ENCODE data around the gene ARID4B.
"Not testable (repeated sequence)": the region's sequence is repeated elsewhere in the genome, so short reads cannot be mapped to it uniquely, and the experiment has no call there.

The ARID4B gene

GRCh38 chr1:235327559-235328270 is at the start of gene ARID4B:
TSS of gene ARID4B (minus strand) at chr1:235328179. CDS start at chr1:235326919, 1,260 bp downstream.
- no peak for DNase-seq

DNA sequence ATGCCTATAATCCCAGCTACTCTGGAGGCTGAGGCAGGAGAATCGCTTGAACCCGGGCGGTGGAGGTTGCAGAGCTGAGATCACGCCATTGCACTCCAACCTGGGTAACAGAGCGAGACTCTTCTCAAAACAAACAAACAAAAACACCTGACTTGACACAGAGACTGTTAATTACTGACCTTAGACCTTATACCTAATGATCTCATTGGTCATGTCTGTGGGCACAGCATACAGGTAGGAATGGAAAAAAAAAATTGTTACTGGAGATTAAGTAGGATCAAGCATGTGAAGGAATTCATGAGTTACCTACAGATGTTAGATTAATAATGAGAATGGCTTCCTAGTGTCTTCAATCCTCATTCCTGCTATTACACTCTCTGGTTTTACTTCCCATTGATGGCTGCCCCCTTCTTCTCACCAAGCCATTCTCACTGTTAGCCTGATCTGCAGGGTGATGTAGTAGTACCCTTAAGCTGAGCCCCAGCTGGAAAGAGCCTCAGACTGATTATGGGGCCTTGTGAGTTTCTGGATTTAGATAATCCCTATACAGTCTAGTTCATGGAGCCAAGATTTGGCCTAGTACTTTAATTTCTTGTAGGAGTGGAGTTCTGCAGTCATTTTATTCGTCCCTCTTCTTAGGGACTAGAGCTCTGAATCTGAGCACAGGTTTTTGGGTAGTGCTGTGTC is 48.1 kb upstream of the ARID4B start:
- no peak for DNase-seq

DNA sequence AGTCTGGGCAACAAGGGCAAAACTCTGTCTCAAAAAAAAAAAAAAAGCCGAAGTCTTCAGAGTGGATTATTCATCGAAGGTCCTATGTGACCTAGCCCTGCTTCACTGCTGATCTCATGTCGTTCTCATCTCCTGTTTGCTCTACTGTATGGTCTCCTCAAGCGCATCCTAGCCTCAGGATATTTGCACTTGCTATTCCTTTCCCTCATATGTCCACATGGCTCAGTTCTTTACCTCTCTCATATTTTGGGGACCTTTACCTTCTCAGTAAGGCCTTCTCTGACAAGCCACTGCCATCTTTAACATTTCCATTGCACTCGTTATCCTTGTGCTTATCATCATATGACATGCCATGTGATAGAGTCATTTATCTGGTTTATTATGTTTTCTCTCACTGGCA is 41.8 kb upstream of the ARID4B start:
- no peak for DNase-seq

- no peak for DNase-seq
These were observed 40.4 kb upstream of the ARID4B start for GRCh38 chr1:235368428-235368827.

GRCh38 chr1:235367000-235367908 is 39.3 kb upstream of the ARID4B start, which contains the start of gene TBCE:
TSS of gene TBCE (plus strand) at chr1:235367427. CDS start at chr1:235380050, 12,623 bp downstream.
- peak; percentile 99 for DNase-seq

DNA sequence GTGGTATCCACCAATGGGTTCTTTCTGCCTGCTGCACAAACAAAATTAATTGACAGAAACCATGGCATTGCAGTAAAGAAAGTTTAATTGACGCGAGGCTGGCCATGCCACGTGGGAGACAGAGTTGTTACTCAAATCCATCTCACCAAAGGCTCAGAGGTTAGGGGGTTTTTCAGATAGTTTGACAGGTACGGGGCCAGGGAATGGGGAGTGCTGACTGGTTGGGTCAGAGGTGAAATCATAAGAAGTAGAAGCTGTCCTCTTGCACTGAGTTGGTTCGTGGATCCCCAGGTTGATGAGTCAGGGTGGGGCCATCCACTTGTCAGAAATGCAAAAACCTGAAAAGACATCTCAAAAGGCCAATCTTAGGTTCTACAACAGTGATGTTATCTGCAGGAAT is 38.3 kb upstream of the ARID4B start:
- DNase-seq = no peak

DNA sequence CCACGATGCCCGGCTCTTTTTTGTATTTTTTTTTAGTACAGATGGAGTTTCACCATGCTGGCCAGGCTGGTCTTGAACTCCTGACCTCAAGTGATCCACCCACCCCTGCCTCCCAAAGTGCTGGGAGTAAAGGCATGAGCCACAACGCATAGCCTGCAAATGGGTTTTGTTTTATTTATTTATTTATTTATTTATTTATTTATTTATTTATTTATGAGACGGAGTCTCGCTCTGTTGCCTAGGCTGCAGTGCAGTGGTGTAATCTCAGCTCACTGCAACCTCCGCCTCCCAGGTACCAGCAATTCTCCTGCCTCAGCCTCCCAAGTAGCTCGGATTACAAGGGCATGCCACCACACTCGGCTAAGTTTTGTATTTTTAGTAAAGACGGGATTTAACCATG is 36.2 kb upstream of the ARID4B start:
- not testable (repeated sequence) for DNase-seq

GRCh38 chr1:235358899-235359298 is 30.9 kb upstream of the ARID4B start:
- no peak for DNase-seq

GRCh38 chr1:235357485-235358373 is 29.8 kb upstream of the ARID4B start:
- no peak for DNase-seq

DNA sequence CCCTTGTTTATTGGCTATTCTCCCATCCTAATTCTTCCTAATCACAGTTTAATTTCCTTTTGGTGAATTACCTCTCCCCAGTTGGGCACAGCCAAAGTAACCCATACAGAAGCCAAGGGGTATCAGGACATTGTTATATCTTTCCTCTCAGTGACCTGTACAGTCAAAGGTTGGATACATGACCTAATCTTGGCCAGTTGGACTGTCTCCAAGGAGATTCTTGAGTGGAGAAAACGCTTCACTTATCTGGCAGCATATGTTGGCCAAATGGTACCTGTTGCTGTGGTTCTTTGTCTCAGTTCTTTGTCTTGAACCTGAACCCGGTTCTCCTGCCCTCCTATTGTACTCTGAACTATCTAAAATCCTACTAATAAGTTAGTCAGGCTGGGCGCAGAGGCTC is 23.9 kb upstream of the ARID4B start:
- DNase-seq = no peak

GRCh38 chr1:235351441-235351840 is 23.5 kb upstream of the ARID4B start:
- no peak for DNase-seq

GRCh38 chr1:235343726-235344125 is 15.7 kb upstream of the ARID4B start:
- DNase-seq = no peak

DNA sequence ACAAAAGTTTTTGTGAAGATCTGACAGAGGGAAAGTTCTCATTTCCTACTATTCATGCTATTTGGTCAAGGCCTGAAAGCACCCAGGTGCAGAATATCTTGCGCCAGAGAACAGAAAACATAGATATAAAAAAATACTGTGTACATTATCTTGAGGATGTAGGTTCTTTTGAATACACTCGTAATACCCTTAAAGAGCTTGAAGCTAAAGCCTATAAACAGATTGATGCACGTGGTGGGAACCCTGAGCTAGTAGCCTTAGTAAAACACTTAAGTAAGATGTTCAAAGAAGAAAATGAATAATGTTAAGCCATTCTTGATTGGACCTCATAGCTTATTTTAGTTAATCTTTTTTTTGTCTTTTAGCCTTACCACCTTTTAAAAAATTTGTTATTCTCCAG is 14.5 kb upstream of the ARID4B start:
- DNase-seq = no peak

GRCh38 chr1:235342039-235342438 is 14.1 kb upstream of the ARID4B start:
- DNase-seq = no peak

DNA sequence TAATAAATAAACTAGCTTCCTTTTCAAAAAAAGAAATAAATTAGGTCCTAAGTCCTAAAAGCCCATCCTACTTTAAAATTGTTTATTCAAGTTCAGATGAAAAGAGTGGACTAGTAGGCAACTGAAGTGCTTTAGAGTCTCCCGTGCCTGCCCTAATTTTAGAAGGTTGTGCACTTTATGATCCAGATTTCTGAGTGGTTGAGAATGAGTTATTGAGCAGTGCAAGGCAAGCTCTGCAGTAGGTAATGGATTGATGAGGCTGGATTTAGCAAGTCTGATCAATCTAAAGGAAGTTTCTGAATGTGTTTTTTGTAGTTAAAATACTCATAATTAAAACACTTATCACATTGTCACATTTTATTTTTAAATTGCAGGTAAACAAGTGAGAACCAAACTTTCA is 13.4 kb upstream of the ARID4B start:
- no peak for DNase-seq

DNA sequence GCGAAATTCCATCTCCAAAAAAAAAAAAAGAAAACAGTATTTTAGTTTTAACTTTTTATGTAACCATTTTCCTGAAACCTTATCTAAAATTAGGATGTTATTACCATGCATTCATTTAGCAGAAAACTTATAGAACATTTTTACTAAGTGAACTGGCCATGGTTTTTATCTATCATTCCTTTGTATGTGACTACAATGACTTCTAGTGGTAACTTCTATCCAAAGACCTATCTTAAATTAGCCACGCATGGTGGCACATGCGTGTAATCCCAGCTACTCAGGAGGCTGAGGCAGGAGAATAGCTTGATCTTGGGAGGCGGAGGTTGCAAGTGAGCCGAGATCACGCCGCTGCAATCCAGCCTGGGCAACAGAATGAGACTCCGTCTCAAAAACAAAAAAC is 11.8 kb upstream of the ARID4B start:
- DNase-seq = no peak

DNA sequence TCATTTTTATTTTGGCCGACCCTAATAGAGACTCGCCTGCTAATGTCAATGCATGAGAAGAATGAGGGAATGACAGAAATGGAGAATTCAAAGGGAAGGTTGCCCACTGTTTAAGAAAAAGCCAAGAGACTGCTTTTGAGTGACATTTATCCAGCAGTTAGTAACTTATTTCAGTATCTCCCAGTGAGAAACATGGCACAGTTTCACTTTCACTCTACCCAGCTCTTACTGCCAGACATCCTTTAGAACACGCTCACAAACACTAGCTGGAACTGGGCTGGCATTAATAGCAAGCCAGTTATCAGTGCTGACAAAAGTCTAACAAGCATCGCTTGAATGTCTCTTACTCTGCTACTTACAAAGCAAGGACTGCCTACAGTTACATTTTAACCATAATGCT is 8.9 kb upstream of the ARID4B start:
- peak; percentile 40 for DNase-seq

DNA sequence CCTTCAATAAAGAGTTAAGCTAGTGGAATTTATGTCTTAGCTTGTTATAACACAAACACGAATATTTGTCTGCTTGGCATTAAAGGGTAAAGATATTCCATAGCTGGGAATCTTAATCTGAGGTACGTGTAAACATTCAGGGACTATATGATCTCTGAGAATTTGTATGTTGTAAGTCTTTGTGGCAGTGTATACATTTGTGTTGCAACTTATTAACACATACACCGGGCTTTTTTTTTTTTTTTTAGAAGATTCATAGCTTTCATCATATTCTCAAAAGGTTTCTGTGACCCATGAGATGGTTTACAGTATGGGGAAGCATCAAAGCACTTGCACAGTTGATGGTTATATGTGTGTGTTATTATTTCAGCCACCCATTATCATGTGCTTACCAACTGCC is 3.4 kb upstream of the ARID4B start:
- no peak for DNase-seq

- no peak for DNase-seq
These were observed 2.9 kb upstream of the ARID4B start for GRCh38 chr1:235330918-235331285.

GRCh38 chr1:235329139-235329902 is 1.3 kb upstream of the ARID4B start:
- peak; percentile 74 for DNase-seq

- DNase-seq = peak; percentile 100
These were observed 526 bp upstream of the ARID4B start, which contains the start of gene GGPS1 for GRCh38 chr1:235328271-235329138. TSS of gene GGPS1 (plus strand) at chr1:235328570. CDS start at chr1:235335265, 6,695 bp downstream.

Data from RPMI8226 (cell line).